AG04449 (cell line): ENCODE data around the gene PPP1R27.

Source experiments
- CTCF ChIA-PET: fragments of 350-600 bp; formaldehyde crosslinking; extraction: SDS; loops from one replicate; lab custom pipeline; 2021; ENCODE audit warnings: antibody characterized with exemption; lab: Yijun Ruan, JAX
- POLR2A ChIA-PET: fragments of 400-600, 350-600 bp; formaldehyde crosslinking; extraction: SDS; loops from one replicate; lab custom pipeline; 2020; ENCODE audit warnings: antibody characterized with exemption, inconsistent platforms; lab: Yijun Ruan, JAX
- DNase-seq: peaks from one replicate; pipeline ENCODE4 v3.0.0-alpha.2; 2010; ENCODE audit warnings: low read depth, low spot score
- H3K4me3 ChIP-seq: 2 replicates; pipeline ENCODE4 v1.5.1; 2011; ENCODE audit warnings: low read depth, mild to moderate bottlenecking, control low read depth, low read length
- TF ChIP-seq, protein P1 (sequence below): IDR thresholded peaks from one replicate; pipeline ENCODE4 v1.5.1; 2011; ENCODE audit warnings: mild to moderate bottlenecking, moderate library complexity, low read length, control low read depth, inconsistent platforms; ENCODE audit not compliant: insufficient read depth; ENCODE audit errors: missing control alignments

The PPP1R27 gene

DNA sequence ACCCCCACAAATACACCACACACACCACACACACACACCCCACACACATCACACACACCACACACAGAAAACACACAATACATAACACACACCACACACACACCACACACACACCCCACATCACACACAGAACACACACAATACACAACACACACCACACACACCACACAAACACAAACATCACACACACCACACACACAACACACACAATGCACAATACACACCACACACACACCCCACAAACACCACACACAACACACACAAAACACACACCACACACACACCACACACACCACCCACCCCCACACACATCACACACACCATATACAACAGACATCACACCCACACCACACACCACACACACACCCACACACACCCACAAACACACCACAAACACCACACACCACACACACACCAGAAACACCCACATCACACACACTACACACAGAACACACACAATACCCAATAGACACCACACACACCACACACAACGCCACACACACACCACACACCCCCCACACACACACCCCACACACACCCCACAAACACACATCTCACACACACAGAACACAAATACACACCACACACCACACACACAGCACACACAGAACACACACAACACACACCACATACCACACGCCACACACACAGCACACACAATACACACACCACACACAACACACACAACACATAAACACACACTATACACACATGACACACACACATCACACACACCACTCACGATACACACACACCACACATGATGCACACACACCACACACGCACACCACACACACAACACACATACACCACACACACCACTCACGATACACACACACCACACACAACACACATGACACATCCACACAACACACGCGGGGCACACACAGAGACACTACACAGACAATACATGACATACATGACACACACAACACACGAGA, 41.9 kb downstream of the PPP1R27 start:
- ChIA-PET CTCF (no interaction called here), POLR2A (no interaction called here)
- no peak for DNase-seq
- no peak overlapping the region for H3K4me3 ChIP-seq
- TF ChIP-seq, protein P1, sequence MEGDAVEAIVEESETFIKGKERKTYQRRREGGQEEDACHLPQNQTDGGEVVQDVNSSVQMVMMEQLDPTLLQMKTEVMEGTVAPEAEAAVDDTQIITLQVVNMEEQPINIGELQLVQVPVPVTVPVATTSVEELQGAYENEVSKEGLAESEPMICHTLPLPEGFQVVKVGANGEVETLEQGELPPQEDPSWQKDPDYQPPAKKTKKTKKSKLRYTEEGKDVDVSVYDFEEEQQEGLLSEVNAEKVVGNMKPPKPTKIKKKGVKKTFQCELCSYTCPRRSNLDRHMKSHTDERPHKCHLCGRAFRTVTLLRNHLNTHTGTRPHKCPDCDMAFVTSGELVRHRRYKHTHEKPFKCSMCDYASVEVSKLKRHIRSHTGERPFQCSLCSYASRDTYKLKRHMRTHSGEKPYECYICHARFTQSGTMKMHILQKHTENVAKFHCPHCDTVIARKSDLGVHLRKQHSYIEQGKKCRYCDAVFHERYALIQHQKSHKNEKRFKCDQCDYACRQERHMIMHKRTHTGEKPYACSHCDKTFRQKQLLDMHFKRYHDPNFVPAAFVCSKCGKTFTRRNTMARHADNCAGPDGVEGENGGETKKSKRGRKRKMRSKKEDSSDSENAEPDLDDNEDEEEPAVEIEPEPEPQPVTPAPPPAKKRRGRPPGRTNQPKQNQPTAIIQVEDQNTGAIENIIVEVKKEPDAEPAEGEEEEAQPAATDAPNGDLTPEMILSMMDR: no peak
